CD4-positive, alpha-beta T cell treated with Interleukin-15 for 1 hour (primary cell): ENCODE measurements around the gene ITGB2.
"Not testable (repeated sequence)": the region's sequence is repeated elsewhere in the genome, so short reads cannot be mapped to it uniquely, and the experiment has no call there.

ENCODE experiments used
- DNase-seq: peaks from one replicate; pipeline ENCODE4 v3.0.0-alpha.2; 2020

The ITGB2 gene

DNA sequence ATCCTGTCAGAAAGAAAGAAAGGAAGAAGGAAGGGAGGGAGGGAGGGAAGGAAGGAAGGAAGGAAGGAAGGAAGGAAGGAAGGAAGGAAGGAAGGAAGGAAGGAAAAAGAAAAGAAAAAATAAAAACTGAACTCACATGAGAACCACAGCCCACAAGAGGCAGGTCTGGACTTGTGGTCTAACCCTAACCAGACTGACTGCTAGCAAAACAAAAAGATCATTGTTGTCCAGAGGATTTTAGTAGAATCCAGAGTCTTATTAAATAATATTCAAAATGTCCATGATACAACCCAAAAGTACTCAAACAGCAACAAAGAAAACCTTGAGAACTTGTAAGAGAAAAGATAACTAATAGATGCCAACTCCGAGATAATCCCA is 4.7 kb upstream of the ITGB2 start:
- no peak for DNase-seq

DNA sequence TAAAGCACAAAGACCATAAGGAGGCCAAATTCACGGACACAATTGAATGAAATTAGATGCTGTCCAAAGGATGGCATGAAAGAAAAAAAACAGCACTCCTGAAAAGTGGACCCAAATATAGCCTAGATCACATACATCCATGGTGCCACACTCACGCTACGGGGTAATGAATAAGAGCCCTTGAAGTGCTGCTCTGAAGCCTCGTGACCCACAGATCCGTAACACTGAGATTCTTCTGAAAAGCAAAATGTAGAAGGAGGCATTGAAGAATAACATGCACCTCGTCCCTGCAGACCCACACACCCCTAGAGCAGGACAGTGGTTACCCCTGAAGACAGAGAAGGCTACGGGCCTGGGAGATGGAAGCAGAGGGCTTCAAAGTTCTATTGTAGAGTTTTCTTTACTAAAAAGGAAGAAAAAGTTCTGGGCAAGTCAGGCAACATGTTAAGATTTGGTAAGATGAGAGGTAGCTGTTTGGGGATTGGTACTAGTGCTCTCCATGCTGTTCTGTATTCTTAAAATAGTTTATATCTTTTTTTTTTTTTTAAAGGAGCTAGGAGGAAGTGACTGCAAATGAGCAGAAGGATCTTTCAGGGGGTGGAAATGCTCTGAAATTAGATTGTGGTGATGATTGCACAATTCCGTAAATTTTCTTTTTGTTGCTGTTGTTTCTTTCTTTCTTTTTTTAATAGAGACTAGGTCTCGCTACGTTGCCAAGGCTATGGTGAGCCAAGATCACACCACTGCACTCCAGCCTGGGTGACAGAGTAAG is 4.1 kb upstream of the ITGB2 start:
- no peak for DNase-seq

DNA sequence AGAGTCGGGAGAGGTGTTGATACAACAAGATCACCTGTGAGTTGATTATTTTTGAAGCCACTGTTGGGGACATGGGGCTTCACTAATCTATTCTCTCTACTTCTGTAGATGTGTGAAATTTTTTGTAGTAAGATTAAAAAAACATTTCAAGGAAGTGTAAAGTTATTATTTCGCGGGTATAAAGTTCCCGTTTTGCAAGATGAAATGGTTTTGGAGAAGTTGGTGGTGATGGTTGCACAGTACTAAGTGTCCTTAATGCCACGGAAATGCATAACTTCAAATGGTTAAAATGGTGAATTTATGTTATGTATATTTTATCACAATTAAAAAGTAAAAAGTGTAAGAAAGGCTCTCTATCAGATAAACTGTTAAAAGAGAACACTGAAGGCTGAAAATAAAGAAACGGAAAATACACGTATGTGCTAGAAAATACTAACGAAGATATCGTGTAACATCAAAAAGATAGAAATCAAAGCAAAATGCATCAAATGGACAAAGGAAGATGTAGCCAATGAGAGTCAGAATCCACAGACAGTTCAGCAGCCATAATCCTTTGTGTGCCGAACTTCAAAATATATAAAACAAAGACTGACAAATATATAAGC is 2.9 kb upstream of the ITGB2 start:
- DNase-seq: no peak

DNA sequence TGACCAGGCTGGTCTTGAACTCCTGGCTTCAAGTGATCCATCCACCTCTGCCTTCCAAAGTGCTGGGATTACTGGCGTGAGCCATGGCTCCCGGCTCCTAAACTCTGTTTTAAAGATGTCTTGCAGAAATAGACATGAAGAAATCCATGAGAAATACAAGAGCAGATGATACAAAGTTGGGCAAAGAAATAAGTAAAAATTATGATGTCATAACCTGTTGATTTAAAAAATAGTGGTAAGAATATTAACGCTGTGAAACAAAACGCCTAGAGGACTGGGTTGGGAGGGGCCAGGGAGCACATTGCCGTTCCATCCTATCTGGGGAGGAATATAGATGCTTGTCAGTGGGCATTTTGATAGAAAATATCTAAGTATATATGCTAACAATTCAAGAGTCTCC is 1.2 kb upstream of the ITGB2 start:
- no peak for DNase-seq

DNA sequence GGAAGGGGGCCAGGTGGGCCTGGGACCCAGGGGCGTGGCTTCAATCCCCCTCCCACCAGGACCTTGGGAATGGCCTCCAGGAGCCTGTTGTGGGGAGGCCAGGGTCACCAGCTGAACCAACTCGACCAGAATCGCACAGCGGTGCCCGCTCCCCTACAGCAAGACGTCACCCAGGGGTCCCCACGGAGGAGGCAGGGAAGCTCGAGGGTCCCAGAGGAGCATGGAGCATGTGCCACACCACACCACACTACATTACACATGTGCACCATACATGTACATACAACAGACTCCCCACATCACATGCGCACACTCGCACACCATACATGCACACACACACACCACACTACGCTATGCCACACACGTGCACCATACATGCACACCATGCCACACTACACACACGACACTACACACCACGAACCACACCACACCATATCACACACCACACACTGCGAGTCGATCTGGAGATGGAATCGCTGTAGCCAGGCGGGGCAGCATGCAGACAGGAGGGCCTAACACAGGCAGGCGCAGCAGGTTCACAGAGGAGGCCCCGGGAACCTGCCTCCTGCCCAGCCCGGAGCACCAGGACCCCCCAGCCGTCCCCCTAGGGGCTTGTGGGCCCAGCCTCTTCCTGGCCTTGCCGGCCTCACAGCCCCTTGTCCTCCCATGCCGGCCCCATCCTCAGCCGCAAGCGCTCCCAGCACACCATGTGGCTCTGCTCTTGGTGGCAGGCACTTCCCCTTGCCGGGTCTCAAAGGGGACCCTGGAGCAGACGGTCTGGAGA is 596 bp downstream of the ITGB2 start:
- DNase-seq: no peak

DNA sequence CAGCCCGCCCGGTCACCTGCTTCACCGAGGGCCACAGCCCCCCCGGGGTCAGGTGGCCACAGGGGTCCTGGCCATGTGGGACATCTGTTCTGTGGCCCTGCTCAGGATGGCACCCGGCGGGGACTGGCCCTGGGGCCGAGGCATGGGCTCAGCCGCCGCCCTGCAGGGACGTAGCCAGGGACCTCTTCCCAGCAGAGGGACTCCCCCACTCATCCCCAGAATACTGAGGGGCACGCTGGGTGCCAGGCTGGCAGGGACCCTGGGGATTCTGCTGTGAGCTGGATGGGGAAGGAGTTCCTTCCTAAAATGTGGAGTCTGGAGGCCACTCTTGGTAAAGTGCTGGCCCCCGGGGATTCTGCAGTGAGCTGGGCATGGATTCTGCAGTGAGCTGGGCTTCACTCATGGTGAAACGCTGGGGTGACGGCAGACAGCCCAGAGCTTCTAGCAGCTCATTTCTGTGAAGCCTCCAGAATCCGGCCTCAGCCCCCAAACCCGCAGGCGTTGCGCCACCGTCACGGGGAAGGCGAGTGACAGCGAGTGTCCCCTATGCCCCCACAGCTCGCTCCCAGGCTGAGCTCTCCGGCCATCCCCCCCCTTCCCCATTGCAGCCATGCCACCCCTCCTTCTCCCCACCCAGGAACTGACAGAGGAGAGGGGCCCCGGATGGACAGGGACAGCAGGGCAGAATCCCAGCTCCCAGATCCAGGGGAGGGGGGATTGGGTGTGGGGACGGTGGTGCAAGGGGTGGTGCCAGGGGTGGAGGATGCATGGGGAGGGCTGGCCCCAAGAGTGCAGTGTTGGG is 1.4 kb downstream of the ITGB2 start:
- DNase-seq: no peak

DNA sequence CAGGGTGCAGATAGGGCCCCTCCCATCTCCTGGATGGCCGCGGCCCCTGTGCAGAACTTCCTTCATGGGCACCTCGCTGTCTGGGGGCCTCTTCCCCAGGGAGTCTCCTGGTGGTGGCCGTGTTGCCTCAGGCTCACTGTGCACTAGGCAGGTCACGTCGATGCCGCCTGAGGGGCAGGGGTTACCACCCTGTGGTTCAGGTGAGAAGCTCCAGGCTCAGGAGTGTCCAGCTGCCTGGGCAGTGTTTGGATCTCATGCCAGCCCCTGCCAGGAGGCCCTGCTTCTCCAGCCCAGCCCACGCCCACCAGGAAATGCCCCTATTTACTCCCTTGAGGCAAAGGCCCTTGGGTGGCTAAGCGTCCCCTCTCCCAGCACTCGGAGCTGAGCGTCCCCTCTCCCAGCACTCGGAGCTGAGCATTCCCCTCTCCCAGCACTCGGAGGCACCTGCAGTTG is 2.1 kb downstream of the ITGB2 start:
- no peak for DNase-seq

DNA sequence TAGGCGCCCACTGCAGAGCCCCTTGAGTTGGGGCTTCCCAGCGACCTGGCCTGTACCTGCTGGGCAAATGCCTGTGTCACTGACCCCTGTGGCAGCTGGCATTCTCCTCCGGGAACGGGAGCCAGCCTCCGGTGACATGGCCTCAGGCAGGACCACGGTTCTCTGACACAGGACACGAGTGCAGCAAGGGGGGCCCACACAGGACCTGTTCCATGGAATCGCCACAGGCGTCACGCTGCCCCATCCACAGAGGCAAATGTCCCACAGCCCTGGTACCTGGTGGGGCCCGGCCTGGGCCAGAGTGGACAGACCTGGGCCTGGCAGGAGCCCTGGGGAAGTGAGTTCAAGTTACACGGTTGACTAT is 2.6 kb downstream of the ITGB2 start:
- DNase-seq: no peak

DNA sequence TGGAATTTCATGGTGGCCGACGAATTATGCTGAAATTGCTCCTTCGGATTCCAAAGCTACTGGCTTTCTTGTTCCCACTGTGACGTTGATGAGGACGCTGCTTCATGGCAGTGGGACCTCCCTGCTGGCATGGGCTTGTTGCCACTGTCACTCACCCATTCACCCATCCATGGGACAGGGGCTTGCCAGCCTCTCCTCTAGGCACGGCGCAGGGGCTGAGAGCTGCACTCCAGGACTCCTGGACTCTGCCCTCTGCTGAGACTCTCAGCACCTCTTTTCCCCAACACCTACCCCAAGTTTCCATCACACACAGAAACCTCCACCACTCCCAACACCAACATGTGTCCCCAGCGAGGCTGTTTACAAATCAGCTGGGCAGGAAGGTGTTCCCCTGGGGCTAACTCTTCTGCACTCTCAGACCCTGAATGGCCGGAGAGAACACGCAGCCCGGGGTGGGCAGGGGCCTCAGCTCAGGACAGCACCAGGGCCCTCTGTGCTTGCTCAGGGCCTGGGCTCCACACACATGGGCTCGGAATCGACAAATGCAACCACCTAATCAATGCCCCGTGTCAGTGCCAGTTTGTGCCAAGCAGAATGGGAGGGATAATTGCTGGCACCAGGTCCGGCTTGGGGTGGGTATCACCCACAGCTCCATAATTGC is 3.1 kb downstream of the ITGB2 start:
- DNase-seq: no peak

DNA sequence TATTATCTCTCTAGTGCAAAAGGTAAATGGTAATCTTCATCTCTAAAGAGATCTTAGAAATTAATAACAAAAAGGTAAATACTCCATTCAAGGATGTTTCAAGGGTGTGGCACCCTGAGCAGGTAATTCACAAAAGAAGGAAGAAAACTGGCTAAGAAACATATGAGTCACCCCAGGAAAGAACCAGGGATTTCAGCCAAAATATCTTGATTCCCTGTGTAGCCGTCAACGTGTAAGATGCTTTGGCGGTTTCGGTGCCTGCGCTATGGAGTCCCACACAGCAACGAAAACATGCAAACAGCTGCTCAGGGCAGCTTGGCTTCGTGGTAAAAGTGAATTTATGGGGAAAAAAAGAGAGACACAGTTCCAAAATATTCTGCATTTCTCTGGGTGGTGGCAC is 3.7 kb downstream of the ITGB2 start:
- no peak for DNase-seq

DNA sequence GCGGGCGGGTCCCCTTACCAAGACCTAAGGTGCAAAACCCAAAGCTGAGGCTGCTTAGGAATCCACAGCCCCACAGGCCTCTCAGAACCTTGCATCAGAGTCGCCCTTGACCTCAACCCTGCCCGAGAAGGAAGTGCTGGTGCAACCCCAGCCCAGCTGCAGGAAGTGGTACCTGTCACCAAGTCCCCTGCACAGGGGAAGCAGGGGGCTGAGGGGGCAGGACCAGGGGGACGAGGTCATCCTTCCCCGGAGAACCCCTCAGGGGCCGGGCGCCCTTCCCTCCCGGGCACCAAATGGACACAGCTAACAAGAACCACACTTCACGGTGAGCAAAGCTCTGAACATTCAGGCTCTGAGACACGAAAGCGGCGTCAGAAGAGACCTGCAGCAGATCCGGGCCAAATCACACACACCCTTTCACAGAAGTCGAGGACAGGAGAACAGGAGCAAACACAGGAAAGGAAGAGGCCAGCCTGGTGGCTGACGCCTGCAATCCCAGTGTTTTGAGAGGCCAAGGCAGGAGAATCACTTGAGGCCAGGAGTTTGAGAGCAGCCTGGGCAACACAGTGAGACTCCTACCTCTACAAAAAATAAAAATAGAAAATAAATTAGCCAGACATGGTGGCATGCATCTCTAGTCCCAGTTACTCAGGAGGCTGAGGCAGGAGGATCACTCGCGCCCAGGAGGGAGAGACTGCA is 6.4 kb downstream of the ITGB2 start:
- DNase-seq: peak; percentile 75

DNA sequence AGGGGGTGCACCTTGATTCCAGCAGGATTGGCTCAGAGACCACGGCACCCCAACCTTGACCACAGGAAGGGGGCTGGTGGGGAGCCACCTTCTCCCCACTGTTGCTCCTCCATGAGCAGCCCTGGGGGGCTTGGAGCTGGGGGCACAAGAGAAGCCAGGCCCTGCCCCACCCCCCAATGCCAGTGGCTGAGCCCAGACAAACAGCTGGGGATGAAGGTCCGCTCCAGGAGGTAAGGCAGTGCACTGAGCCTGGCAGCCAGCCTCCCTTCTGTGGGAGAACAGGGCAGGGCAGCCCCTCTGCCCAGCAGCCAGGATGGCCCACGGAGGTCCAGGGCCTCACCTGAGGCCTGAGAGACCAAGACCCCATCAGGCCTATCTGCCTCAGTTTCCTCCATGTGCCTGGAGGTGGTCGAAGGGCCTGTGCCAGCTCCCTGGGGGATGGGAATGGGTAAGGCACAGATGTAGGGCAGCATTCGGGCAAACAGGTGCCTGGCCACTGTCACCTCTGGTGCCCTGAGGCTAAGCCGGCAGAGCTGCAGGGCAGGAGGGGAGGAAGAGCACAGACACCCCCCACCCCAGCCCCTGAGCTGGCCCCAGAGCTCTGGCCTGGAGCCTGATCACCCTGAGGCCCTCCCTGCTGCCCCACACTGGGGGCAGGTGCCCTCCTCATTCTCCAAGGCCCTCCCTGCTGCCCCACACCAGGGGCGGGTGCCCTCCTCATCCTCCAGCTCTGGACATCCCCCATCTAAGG is 7.1 kb downstream of the ITGB2 start:
- DNase-seq: no peak

DNA sequence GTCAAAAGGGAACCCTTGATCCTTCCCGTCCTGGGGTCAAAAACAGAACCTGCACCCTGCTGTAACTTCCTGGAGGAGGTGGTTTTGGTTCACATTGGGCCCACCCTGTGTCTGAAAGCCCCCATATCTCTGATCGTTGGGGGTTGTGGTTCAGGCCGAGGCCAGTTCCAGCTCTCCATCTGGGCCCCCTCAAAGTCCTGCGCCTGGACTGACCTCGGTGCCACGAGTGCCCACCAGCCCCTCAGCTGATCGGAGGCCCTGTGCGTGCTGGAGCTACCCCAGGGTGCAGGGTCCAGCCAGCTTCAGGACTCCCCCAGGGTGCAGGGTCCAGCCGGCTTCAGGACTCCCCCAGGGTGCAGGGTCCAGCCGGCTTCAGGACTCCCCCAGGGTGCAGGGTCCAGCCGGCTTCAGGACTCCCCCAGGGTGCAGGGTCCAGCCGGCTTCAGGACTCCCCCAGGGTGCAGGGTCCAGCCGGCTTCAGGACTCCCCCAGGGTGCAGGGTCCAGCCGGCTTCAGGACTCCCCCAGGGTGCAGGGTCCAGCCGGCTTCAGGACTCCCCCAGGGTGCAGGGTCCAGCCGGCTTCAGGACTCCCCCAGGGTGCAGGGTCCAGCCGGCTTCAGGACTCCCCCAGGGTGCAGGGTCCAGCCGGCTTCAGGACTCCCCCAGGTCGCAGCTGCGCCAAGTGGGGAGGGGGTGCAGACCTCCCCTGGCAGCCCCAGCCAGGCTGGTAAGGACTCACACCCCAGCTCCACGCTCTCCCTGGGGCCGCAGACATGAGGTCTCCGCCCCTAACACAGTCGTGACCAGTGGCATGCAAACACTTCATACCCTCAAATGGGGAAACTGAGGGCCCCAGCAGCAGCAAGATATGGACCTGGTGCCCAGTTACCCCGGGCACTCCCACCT is 7.9 kb downstream of the ITGB2 start:
- not testable (repeated sequence) for DNase-seq

DNA sequence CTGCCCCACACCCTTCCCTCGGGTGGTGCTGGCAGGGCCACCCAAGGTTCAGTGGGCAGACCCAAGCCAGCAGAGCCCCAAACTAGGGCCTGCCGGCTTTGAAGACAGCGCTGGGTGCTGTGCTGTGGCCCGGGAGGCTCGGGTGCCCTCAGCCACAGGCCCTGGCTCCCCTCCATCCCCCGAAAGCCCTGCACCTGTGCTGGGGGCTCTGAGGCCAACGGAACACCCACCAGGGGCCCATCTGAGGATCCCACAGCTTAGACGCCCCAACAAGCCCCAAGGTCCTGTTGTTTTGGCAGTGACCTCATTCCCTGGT is 8.6 kb downstream of the ITGB2 start:
- no peak for DNase-seq

DNA sequence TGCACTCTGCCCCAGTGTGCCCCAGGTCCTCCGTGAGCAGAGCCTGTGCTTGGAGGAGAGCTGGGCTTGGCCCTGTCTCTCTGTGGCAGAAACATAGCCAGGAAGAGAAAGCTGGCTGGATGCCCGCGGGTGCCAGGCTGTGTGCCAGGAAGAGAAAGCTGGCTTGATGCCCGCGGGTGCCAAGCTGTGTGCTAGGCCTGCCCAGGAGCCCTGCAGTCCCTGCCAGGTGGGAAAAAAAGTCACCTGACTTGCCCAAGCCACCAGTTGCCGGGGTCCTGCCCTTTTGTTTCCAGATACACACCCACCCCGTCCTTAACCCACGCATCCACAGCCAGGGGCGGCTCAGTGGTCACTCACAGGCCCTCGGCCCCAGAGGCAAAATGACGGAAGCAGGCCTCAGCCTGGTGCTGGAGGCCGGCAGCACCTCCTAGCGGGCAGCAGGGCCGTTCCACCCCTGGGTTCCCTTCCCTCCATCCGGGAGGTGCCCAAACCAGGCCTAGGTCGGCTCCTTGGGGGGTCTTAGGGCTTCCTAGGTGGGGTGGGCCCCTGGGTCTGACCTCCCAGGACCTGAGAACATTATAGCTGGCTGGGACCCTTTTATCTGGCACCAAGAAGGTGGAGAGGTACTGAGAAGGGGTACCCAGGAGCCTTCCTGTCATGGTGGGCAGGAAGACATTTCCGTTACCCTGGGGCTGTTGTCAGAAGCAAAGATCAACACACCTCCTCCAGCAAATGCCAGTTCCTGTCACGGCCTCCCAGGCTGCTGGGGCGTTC is 9.1 kb downstream of the ITGB2 start:
- DNase-seq: peak; percentile 59

DNA sequence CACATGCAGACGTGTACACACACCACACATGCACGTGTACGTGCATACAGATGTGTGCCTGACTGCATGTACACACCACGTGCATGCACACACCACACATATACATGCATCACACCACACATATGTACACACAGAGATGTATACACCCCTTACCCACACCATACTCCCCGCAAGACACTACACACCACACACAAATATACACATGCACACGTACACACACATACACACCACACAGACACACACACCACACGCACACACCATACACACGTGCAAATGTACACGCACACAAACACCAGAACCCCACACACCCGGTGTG is 9.7 kb downstream of the ITGB2 start:
- no peak for DNase-seq

DNA sequence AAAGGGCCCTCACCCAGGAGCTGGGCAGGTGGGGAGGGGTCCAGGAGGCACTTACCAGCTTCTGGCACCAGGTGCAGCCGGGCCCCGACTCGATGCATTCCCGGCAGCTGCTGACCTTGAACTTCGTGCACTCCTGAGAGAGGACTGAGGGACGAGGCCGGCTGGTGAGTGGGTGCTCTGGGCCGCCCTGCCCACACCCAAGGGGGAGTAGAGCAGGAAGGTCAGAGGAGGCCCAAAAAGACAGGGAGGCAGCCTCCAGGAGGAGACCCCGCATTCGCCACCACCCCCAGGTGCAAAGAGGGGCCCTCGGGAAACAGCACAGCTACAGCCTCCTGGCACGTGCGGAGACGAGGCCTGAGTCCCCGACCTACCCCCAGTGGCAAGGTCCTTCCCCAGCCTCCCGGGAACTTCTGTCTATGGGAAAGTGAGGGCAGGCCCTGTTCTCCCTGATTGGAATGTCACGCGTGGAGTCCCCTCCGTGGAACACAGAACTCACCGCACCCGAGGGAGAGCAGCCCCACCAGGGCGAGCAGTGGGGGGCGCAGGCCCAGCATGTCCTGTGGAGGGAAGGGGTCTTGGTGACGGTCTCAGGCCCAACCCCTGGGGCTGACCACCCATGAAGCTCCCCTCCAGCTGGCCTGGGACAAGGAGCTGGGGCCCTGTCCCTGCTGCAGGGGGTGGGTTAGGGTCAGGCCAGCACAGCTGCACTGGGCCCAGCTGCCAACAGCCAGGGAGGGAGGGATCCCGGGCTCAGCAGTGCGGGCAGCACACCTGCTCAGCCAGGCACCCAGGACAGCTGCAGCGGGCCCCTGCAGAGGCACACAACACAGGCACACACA is 10.3 kb downstream of the ITGB2 start:
- DNase-seq: no peak

DNA sequence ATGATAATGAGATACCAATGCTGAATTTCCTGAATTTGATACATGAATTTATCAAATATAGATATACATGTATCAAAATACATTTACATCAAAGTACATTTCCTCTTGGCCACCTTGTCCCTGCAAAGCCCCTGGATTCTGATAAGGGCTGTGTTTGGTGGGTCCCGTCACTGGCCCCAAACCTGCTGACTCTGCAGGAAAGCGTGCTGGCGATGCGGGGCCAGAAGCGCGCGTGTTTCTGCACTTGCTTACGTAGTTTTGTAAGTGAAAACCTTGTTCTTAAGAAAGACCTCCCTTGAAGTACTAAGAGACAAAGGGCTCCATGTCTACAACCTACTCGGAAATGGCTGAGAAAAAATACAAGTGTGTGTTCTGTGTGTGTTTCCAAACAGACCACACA is 11.0 kb downstream of the ITGB2 start:
- DNase-seq: no peak

DNA sequence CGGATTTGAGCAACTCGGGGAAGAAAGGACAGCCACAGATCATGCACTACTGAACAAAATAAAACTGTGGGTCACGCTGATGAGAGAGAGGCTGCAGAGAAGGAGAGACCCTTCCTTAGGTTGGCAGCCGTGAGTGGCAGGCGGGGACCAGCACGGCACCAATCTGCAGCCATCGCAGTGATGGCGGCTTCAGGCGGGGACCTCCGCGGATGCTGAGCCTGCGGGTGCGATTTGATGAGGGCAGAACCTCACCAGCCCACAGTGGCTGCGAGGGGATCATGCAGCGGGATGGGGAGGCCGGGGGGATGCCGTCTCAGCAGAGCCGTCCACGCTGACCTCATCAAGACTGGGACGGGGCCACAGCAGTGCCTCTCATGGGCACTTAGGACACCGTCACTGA is 11.8 kb downstream of the ITGB2 start:
- DNase-seq: no peak
